NCI-H2196 (cell line): ENCODE results near the gene BCAT1.
"Not testable (repeated sequence)": the region's sequence is repeated elsewhere in the genome, so short reads cannot be mapped to it uniquely, and the experiment has no call there.

Experiments used
- DNase-seq: peaks from one replicate; lab custom pipeline; 2025; ENCODE audit not compliant: unreplicated experiment; lab: John Stamatoyannopoulos, UW

BCAT1 gene

GRCh38 chr12:24820872-24821271 lies 128.0 kb downstream of the BCAT1 start:
- DNase-seq = no peak

GRCh38 chr12:24818351-24818750 lies 130.6 kb downstream of the BCAT1 start:
- no peak for DNase-seq

GRCh38 chr12:24815114-24815423 lies 133.8 kb downstream of the BCAT1 start:
- no peak for DNase-seq

- DNase-seq = no peak
Measured at GRCh38 chr12:24814379-24815113, 134.4 kb downstream of the BCAT1 start.

- no peak for DNase-seq
Measured at GRCh38 chr12:24810378-24810777, 138.5 kb downstream of the BCAT1 start.

GRCh38 chr12:24809306-24809705 lies 139.6 kb downstream of the BCAT1 start:
- DNase-seq = not testable (repeated sequence)

- DNase-seq = no peak
Measured at GRCh38 chr12:24808651-24809050, 140.2 kb downstream of the BCAT1 start.

GRCh38 chr12:24806386-24806785 lies 142.5 kb downstream of the BCAT1 start:
- no peak for DNase-seq

- no peak for DNase-seq
Measured at GRCh38 chr12:24803430-24804245, 145.3 kb downstream of the BCAT1 start.

- no peak for DNase-seq
Measured at GRCh38 chr12:24798335-24798734, 150.6 kb downstream of the BCAT1 start.

GRCh38 chr12:24797901-24798300 lies 151.0 kb downstream of the BCAT1 start:
- no peak for DNase-seq

- no peak for DNase-seq
Measured at GRCh38 chr12:24796876-24797275, 152.0 kb downstream of the BCAT1 start.

- DNase-seq = no peak
Measured at GRCh38 chr12:24795699-24796347, 153.1 kb downstream of the BCAT1 start.

- DNase-seq = no peak
Measured at GRCh38 chr12:24791622-24792021, 157.3 kb downstream of the BCAT1 start.

- no peak for DNase-seq
Measured at GRCh38 chr12:24788886-24789285, 160.0 kb downstream of the BCAT1 start.

- no peak for DNase-seq
Measured at GRCh38 chr12:24780697-24781368, 168.1 kb downstream of the BCAT1 start.

GRCh38 chr12:24778486-24779304 lies 170.2 kb downstream of the BCAT1 start:
- DNase-seq = peak; percentile 62

GRCh38 chr12:24777359-24777758 lies 171.5 kb downstream of the BCAT1 start:
- no peak for DNase-seq

- DNase-seq = no peak
Measured at GRCh38 chr12:24776861-24777260, 172.0 kb downstream of the BCAT1 start.

GRCh38 chr12:24775073-24775472 lies 173.8 kb downstream of the BCAT1 start:
- no peak for DNase-seq

GRCh38 chr12:24773996-24774395 lies 174.9 kb downstream of the BCAT1 start:
- DNase-seq = no peak
